Upper lobe of left lung (tissue), 4 donors: ENCODE measurements around the gene BAD.

Experiments used
- CTCF ChIP-seq, 6 experiments: fragments of 450-650 bp in 4 of 6; fragments of 200-600 bp in 2 of 6; sonication (generic) in 2 of 6; IDR thresholded peaks; one replicate each; pipeline ENCODE4 v1.5.1; 2016 to 2019; ENCODE audit warnings: antibody characterized with exemption in 6 of 6
- POLR2A ChIP-seq, 4 donors: fragments of 450-650 bp; IDR thresholded peaks; one replicate each; pipeline ENCODE4 v1.5.1; 2016 to 2017; ENCODE audit warnings: antibody characterized with exemption in 4 of 4, mild to moderate bottlenecking in 2 of 4

- TF ChIP-seq CTCF (IDR thresholded peaks at IDR 0.05) (peak in 1 of 6 experiments; percentile 4), POLR2A (IDR thresholded peaks at IDR 0.05) (peak in 2 of 4 donors; percentile 49 to 63)
Observed at GRCh38 chr11:64230171-64230984, 54.1 kb downstream of the BAD start, which contains the start of gene DNAJC4.
